NCI-H2107 treated with DMSO at 0.1 percent for 48 hours (cell line): ENCODE measurements around the gene KRT6A.

Experiments used
- DNase-seq: peaks from one replicate; lab custom pipeline; 2025; ENCODE audit not compliant: unreplicated experiment; lab: John Stamatoyannopoulos, UW

The KRT6A gene

DNA sequence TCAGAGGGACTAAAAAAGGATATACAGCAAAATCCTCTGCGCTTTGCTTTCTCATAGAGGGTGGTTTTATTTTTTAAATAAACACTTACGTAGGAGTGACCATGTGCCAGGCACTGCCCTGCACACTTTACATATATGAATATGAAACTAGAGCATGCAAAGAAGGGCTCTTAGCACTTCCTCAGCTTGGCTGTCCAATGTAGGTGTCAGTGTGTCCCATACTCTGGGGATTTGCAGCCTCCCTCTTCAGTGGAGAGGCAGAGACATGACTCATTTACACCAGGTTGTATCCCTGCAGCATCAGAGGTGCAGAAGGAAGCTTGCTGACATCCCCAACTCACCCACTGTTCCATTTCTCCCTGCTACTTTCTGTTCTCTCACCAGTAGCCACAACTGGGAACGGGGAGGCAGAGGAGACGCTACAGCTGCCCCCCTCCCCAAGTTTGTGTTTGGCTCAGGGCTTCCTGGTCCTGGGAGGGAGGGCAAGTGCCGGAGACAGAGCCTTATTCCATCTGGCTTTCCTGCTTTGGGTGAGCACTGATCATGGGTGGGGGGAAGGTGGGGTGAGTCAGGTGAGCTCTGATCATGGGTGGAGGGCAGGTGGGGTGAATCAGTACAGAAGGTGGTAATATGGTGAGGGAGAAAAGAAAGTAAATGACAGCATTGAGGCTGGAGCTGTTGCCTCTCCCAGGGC is 32.0 kb upstream of the KRT6A start:
- DNase-seq: no peak

- no peak for DNase-seq
Measured at GRCh38 chr12:52524241-52524897, 31.3 kb upstream of the KRT6A start.

GRCh38 chr12:52523824-52524223 is 30.8 kb upstream of the KRT6A start:
- DNase-seq: no peak

DNA sequence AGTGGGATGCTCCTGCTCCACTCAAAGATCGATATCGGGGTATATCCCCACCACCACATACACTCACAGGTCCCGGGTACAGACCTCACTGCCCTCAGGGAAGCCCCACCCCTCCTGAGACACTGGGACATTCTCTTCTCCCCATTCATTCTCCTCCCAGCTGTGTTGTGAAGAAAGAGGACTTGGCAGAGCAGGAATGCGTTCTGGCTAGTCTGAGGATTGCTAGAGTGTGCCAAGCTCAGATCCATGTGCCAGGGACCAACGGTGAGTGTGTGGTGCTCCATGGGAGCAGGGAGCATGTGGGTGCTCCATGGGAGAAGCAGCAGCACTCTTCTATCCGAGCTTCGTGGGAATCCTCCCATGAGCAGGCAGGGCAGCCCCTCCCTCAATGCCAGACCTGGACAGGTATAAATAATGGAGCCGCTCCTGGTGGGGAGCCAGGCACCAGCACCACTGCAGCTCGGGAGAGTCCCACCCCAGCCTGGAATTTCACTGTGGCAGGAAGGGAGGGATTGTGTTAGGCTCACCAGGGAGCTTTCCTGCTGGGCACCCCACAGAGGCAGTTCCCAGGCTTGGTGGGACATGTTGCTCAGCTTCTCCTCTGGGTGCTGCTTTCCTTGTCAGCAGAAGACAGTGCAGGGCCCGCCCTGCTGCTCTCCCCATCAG is 29.4 kb upstream of the KRT6A start:
- DNase-seq: no peak

- DNase-seq: no peak
Measured at GRCh38 chr12:52521568-52522266, 28.7 kb upstream of the KRT6A start.

GRCh38 chr12:52521175-52521567 is 28.1 kb upstream of the KRT6A start:
- no peak for DNase-seq

- DNase-seq: no peak
Measured at GRCh38 chr12:52519826-52520662, 27.0 kb upstream of the KRT6A start, which contains the start of gene KRT5. KRT5 (minus strand) TSS chr12:52520394; CDS start chr12:52520296, 98 bp downstream.

GRCh38 chr12:52519387-52519703 is 26.3 kb upstream of the KRT6A start:
- no peak for DNase-seq

GRCh38 chr12:52518574-52519386 is 25.7 kb upstream of the KRT6A start:
- no peak for DNase-seq

DNA sequence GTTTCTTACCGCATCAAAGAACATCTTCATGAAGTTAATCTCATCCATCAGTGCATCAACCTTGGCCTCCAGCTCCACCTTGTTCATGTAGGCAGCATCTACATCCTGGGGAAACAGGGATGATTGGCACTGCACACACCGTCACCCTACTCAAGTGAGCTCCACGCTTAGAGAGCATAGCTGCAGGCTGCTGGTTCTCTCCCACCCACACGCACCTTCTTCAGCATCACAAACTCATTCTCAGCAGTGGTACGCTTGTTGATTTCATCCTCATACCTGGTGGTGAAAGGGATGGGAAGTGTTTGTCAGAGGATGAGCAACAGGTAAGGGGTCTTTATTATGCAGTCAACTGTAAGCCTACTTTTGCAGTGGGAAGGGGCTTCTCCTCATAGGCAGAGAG is 24.8 kb upstream of the KRT6A start:
- DNase-seq: no peak

GRCh38 chr12:52517005-52517835 is 24.2 kb upstream of the KRT6A start:
- DNase-seq: no peak

DNA sequence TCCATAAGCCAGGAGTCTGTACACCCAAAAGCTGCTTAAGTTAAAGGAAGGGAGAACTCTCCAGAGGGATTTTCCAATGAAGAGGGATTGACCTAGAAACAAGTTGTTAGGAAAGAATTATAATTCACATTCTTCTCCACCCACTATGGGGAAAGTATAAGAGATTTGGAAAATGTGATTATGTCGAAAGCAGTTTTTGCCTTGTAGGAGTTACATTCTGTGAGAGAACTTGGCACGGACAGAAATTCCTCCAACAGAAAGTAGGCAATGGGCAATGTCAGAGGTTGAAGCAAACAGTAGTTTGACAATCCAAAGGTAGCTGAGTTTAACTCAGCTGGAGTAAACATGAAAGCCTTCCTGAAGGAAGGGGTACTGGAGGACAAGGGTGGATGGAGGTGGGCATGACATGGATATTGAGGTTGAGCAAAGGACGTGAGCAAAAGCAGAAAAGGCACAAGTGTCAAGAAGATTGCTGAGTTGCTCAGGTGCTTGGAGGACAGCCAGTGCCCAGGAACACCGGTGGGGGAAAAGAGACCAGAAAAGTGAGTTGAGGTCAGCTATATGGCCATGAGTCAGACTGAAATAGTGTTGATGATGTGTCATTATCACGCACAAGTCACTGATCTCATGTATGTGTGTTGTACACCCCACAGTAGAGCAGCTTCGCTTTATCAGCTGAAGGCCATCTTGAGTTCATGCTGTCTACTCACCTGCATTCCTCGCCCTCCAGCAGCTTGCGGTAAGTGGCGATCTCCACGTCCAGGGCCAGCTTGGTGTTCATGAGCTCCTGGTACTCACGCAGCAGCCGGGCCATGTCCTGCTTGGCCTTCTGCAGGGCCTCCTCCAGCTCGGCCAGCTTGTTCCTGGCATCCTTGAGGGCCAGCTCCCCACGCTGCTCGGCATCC is 23.1 kb upstream of the KRT6A start:
- no peak for DNase-seq

- DNase-seq: no peak
Measured at GRCh38 chr12:52515319-52515646, 22.2 kb upstream of the KRT6A start.

GRCh38 chr12:52514471-52515318 is 21.6 kb upstream of the KRT6A start:
- no peak for DNase-seq

DNA sequence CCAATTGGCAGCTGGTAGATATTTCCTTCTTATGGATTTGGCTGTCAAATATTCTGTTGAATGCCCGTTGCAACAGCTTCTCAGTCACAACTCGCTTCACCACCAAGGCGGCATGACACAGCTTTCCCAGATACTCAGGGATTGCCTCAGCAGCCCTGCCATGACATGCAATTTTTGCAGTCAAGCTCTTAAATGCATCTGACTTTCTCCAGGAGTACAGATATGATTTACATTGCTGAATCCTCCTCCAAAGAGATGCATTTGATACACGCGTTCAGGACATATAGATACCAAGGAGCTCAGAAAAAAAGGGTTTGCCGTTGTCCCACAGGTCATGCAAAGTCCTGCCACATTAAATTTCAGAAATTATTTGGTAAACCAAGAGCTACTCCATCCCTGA is 20.7 kb upstream of the KRT6A start:
- DNase-seq: no peak

GRCh38 chr12:52508211-52508610 is 15.2 kb upstream of the KRT6A start:
- no peak for DNase-seq
